ENCODE measurements around the gene ATG4C.
"Not testable (repeated sequence)": the region's sequence is repeated elsewhere in the genome, so short reads cannot be mapped to it uniquely, and the experiment has no call there.

Gene ATG4C

DNA sequence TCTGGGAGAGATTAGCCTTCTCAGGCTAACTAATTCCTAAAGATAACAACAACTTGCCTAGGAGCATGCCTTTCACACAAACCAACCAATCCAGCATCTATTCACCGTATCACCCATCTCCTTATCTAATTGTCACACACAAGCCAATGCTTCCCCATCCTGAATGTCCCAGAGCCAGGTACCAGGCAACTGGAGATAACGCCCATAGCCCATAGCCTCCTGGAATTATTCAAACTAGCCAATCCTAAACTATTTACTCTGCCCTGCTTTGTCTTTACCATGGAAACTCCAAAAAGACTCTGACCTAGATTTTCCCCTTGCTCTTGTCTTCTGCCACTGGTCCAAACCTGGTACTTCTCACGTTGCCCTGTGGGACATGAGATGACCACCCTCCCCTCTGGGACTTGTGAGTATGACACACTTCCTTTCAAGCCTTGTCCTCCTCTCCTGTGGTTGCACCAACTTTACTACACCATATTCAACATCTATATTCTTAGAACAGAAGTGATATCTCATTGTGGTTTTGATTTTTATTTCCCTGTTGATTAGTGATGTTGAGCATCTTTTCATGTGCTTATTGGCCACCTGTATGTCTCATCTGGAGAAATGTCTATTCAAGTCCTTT, 8.8 kb upstream of the ATG4C start:
- DNase-seq (ENCODE audit: low spot score): no peak

DNA sequence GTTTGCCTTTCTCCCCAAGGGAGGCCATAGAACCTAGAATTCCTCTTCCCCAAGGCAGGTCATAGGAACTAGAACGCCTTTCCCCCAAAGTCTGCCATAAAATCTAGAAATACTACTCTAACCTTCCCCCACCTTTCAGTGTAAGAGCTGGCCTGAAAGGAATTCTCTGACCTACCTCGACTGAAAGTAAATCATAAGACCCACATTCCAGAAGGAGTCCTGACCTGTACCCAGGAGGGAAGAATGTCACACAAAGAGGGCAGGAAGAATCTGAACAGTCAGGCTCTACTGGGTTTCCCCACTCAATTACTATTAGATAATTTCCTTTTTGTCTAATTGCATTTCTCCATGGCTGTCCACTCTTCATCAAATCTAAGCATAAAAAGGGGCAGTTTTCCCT, 5.7 kb upstream of the ATG4C start:
- DNase-seq (ENCODE audit: low spot score): no peak

DNA sequence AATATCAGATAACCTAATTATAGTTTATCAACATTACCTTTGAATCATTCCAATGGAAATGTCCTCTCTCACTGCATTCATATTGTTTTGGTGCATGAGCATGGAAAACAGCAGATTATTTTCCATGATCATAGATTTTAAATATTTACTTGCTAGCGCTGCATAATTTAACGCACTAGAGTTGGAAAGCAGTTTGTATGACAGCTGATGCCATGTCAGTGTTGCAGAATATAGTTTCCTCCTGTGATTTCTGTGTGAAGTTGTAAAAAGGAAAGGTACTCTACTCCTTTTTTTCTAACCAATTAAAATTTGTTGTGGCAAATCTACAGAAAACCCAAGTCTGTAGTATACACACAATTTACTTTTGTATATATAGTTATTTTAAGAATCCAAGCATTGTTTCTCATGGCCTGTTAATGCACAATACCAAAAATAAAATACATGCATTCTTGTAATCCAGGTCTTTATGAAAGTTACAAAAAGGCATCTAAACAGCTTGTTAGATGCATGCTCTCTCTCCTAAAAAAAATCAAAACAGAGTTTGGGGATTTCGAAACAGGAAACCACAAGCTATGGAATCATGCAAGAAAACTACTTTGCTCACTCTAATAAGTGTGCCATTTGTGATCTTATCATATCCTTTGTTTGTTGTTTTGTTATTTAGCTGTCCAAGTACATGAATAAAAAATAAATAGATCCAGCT, 1.9 kb upstream of the ATG4C start:
- no peak for DNase-seq (ENCODE audit: low spot score)

GRCh38 chr1:62782544-62783212, 1.3 kb upstream of the ATG4C start:
- DNase-seq (ENCODE audit: low spot score): not testable (repeated sequence)

GRCh38 chr1:62784509-62785365, 805 bp downstream of the ATG4C start:
- DNase-seq (ENCODE audit: low spot score): no peak

DNA sequence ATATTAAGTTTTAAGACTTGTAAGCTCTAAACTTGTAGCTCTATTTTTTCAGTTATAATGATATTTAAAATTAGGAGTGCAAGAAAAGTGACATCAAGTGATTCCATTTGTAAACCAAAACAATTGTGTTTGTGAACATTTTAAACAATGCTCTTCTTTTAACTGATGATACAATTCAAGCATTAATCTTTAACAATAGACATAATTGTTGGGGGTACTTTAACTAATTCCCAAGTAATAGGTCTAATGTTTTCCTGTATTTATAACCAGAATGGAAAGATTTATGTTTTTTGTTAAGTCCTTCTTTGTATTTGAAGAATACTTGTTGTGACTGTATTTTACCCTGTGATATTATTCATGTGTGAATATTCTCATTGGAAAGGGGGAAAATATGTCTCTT, 6.8 kb downstream of the ATG4C start:
- no peak for DNase-seq (ENCODE audit: low spot score)

- no peak for DNase-seq (ENCODE audit: low spot score)
Measured at GRCh38 chr1:62794053-62794452, 10.1 kb downstream of the ATG4C start.

DNA sequence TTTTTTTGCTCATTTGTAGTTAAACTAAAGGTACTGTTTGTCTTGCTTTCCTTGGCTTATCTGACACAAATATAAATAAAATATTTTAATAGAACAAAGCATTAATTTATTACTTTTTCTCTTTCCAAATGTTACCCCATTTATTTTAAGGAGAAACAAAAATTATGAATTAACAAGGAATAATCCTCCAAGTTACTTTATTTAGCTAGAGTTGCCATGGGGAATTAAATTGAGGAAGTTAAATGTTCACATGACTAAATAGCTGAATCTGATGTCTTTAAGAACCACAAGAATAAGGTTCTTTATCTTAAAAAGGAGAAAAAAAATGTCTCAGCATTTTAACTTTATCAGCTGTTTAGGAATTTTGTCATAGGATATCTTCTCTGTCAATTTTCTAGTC, 12.3 kb downstream of the ATG4C start:
- DNase-seq (ENCODE audit: low spot score): no peak

DNA sequence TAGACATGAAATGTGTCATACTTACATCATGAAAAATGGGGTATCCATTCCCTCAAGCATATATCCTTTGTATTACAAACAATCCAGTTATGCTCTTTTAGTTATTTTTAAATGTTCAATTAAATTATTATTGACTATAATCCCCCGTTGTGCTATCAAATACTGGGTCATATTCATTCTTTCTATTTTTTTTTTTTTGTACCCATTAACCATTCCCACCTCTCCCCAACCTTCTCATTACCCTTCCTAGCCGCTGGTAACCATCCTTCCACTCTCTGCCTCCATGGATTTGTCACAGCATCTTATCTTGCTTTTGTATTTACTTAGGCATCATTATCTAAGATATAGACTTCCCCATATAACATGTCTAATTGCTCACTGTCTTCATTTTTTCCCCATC, 15.8 kb downstream of the ATG4C start:
- no peak for DNase-seq (ENCODE audit: low spot score)

GRCh38 chr1:62800281-62800680, 16.3 kb downstream of the ATG4C start:
- DNase-seq (ENCODE audit: low spot score): no peak

DNA sequence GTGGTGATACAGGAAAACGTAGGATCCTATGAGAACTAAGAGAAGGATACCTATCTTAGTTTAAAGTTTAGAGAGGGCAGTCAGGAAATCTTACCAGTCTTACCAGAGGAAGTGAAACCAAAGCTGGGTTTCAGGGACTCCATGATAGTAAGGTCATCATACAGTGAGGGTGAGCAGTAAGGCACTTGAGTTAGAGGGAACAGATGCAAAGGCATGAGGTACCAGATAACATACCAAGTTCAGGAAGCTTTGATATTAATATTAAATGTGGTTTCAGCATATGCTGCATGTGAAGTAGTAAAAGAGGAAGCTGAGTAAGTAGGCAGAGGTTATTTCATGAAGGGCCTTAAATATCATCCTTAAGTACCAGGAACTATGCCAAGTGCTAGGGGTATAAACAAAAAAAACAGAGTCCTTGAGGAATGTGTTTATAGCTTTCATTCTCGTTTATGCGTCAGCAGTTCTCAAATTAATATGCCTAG, 16.9 kb downstream of the ATG4C start:
- no peak for DNase-seq (ENCODE audit: low spot score)

DNA sequence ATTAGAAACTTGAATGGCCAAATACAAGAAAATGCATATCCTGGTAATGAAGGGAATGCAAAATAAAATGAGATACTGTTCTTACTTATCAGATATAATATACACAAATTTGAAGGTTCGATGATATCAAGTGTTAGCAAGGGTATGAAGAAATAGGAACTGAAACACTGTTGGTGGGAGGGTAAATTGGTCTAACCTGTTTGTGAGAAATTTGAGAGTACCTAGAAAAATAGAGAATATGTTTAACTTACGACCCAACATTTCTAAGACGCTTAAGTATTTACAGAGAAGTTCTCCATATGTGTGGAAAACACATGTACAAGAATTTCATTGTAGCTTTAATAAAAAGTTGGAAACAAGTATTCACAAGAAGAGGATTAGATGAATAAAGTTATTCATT, 25.9 kb downstream of the ATG4C start:
- no peak for DNase-seq (ENCODE audit: low spot score)

- no peak for DNase-seq (ENCODE audit: low spot score)
Measured at GRCh38 chr1:62810420-62811274, 26.7 kb downstream of the ATG4C start.

DNA sequence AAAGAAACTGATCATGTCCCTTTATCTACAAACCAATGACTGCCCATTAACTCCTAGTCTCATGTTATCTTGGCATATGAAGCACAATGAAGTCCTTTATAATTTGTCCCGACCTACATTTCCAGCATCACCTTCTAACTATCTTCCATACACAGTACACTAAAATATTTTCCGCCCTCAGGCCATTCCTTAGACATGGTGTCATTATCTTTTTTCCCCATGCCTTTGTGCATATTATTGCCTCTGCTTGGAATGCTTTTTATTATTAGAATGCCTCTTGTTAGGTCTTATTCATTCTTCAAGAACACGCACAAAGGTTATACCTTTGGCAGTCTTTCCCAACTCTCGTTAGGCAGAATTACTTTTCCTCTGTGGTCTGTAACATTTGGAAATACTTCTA, 39.6 kb downstream of the ATG4C start:
- no peak for DNase-seq (ENCODE audit: low spot score)

DNA sequence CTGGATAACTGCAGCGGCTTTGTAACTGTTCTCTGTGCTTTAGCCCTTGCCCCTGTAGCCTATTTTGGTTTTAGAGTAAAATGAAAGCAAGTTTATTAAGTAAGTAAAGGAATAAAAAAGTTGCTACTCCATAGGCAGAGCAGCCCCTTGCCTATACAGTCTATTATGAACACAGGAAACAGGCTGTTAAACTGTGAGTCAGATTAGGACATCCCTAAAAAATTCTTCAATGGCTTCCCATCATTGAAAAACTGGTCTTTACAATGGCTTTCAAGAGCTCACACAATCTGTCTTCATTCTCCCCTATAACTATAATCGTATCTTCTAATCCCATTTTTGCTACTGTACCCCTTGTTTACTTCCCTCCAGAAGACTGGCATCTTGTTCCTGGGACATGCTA, 43.0 kb downstream of the ATG4C start:
- DNase-seq (ENCODE audit: low spot score): no peak

DNA sequence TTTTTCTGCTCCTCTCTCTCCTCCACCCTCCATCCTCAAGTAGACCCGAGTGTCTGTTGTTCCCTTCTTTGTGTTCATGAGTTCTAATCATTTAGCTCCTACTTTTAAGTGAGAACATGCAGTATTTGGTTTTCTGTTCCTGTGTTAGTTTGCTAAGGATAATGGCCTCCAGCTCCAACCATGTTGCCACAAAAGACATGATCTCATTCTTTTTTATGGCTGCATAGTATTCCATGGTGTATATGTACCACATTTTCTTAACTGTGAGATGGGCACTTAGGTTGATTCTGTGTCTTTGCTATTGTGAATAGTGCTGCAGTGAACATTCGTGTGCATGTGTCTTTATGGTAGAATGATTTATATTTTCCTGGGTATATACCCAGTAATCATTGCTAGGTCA, 43.9 kb downstream of the ATG4C start:
- DNase-seq (ENCODE audit: low spot score): not testable (repeated sequence)

DNA sequence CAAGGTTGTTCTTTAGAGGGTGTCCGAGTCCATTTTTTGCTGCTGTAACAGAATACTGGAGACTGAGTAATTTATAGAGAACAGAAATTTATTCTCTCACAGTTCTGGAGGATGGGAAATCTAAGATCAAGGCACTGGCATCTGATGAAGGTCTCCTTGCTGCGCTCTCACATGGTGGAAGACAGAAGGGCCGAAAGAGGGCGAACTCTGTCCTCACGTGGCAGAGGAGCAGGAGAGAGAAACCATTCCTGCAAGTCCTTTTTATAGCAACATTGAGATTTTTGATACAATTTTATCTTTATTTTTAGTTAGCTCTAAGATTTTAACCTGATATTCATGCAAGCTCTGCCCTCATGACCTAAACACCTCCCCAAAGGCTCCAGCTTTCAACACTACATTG, 48.3 kb downstream of the ATG4C start:
- DNase-seq (ENCODE audit: low spot score): no peak

GRCh38 chr1:62833529-62833928, 49.6 kb downstream of the ATG4C start:
- no peak for DNase-seq (ENCODE audit: low spot score)

- DNase-seq (ENCODE audit: low spot score): no peak
Measured at GRCh38 chr1:62834400-62834961, 50.5 kb downstream of the ATG4C start.

DNA sequence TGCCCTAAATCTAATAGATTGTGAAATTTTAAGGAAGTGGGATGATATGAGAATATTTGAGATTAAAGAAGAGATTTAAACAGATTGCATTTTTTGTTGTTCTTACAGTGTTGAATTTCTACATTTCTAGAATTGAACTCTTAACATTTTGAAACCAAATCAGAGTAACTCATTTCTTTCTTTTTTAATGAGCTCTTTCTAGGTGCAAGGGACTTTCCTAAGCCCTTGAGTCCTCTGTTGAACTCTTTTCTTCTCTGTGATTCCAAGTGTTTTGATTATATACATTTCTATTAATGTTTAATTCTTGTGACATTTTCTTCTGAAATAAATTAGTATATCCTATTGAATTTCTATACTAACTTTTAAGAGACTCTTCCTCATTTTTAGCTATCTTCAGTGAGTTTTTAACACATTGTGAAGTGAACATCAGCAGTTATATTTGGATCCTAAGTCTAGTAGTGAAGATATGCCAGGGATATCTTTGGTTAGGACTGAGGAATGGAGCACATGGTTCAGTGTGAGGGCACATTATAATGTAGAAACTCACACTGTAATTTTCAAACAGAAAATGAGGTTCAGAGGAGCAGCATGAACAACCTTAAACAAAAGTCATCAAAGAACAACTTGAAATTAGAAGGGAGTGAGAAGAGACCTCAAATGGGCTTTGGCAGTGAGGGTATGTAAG, 53.1 kb downstream of the ATG4C start:
- no peak for DNase-seq (ENCODE audit: low spot score)

GRCh38 chr1:62840555-62840954, 56.6 kb downstream of the ATG4C start:
- no peak for DNase-seq (ENCODE audit: low spot score)
